Retinal pigment epithelial cell (primary cell): Measurements from ENCODE around the gene SSC4D.
A peak's percentile ranks its signal among the peaks of the same experiment; 100 is the strongest.
"Not testable (repeated sequence)": the region's sequence is repeated elsewhere in the genome, so short reads cannot be mapped to it uniquely, and the experiment has no call there.

Experiments used
- DNase-seq: peaks from one replicate; pipeline ENCODE4 v3.0.0-alpha.2; 2010; ENCODE audit warnings: low read depth
- H3K4me3 ChIP-seq: 2 replicates; pipeline ENCODE4 v1.5.1; 2011; ENCODE audit warnings: mild to moderate bottlenecking, low read length, control low read depth, moderate library complexity
- CTCF ChIP-seq: conservative IDR thresholded peaks from 2 replicates; pipeline ENCODE4 v1.5.1; 2011; ENCODE audit warnings: low read depth, low read length, control low read depth, inconsistent platforms

Gene SSC4D

GRCh38 chr7:76407718-76408117 lies 1.8 kb downstream of the SSC4D start:
- TF ChIP-seq CTCF = no peak
- H3K4me3 ChIP-seq = no peak overlapping the region
- no peak for DNase-seq

GRCh38 chr7:76405738-76406137 lies 3.8 kb downstream of the SSC4D start:
- DNase-seq = no peak
- TF ChIP-seq CTCF = no peak
- H3K4me3 ChIP-seq = no peak overlapping the region

- no peak for DNase-seq
- TF ChIP-seq CTCF = no peak
- H3K4me3 ChIP-seq = no peak overlapping the region
Measured at GRCh38 chr7:76403780-76404494, 5.6 kb downstream of the SSC4D start.

GRCh38 chr7:76403097-76403496 lies 6.4 kb downstream of the SSC4D start:
- not testable (repeated sequence) for DNase-seq, H3K4me3 ChIP-seq

GRCh38 chr7:76400248-76400647 lies 9.2 kb downstream of the SSC4D start:
- no peak for TF ChIP-seq CTCF
- no peak for DNase-seq
- H3K4me3 ChIP-seq = no peak overlapping the region

- no peak for TF ChIP-seq CTCF
- H3K4me3 ChIP-seq = peak overlapping the region; percentile 38
- peak; percentile 28 for DNase-seq
Measured at GRCh38 chr7:76397409-76398183, 11.9 kb downstream of the SSC4D start.

- no peak for TF ChIP-seq CTCF
- no peak for DNase-seq
- no peak overlapping the region for H3K4me3 ChIP-seq
Measured at GRCh38 chr7:76396864-76397263, 12.6 kb downstream of the SSC4D start.
